ENCODE data around the gene TMEM200C. TPM values are rescaled to one million over a fixed set of nuclear protein-coding genes. Genes with fewer than 3 reads are reported as not detected.

The TMEM200C gene
- total and polyA plus RNA-seq, 4 donors: 5.2 to 8.6 (median 8.1) TPM

- Histone ChIP-seq H3K36me3 (ENCODE audit: control insufficient read depth, insufficient read depth, low read length) (peaks cover 13% of the 10 kb centered on the region), H3K27me3 (ENCODE audit: control insufficient read depth, insufficient read depth, low read length) (peaks cover 8% of the 10 kb centered on the region), H3K9me3 (ENCODE audit: control insufficient read depth, insufficient read depth, low read length) (no peaks in the 10 kb centered on the region), H3K4me3 (ENCODE audit: low read depth, low read length) (peak overlapping the region; percentile 54), H3K4me1 (ENCODE audit: control insufficient read depth, insufficient read depth, low read length) (peaks cover 21% of the 10 kb centered on the region), H3K27ac (ENCODE audit: low read depth, low read length) (peak overlapping the region; percentile 69)
- peak in 2 of 6 donors; percentile 73 to 74 for DNase-seq (ENCODE audit: low read depth in 4 of 6, low spot score in 6 of 6)
- under 1% methylated on average over 56 of the region's 56 CpGs for WGBS (ENCODE audit: insufficient coverage)
These were observed 567 bp downstream of the TMEM200C start for GRCh38 chr18:5894611-5895298.

GRCh38 chr18:5893956-5894610 lies 1.2 kb downstream of the TMEM200C start:
- Histone ChIP-seq H3K4me1 (ENCODE audit: control insufficient read depth, insufficient read depth, low read length) (peaks cover 21% of the 10 kb centered on the region), H3K9me3 (ENCODE audit: control insufficient read depth, insufficient read depth, low read length) (no peaks in the 10 kb centered on the region), H3K27me3 (ENCODE audit: control insufficient read depth, insufficient read depth, low read length) (peaks cover 8% of the 10 kb centered on the region), H3K36me3 (ENCODE audit: control insufficient read depth, insufficient read depth, low read length) (peaks cover 13% of the 10 kb centered on the region), H3K4me3 (ENCODE audit: low read depth, low read length) (peak overlapping the region; percentile 54), H3K27ac (ENCODE audit: low read depth, low read length) (peak overlapping the region; percentile 69)
- WGBS (ENCODE audit: insufficient coverage): 14% methylated on average over 5 of the region's 13 CpGs
- peak in 2 of 6 donors; percentile 39 to 68 for DNase-seq (ENCODE audit: low read depth in 4 of 6, low spot score in 6 of 6)

- Histone ChIP-seq H3K4me3 (ENCODE audit: low read depth, low read length) (no peak overlapping the region), H3K27ac (ENCODE audit: low read depth, low read length) (no peak overlapping the region), H3K4me1 (ENCODE audit: control insufficient read depth, insufficient read depth, low read length) (peaks cover 21% of the 10 kb centered on the region), H3K27me3 (ENCODE audit: control insufficient read depth, insufficient read depth, low read length) (peaks cover 8% of the 10 kb centered on the region), H3K9me3 (ENCODE audit: control insufficient read depth, insufficient read depth, low read length) (no peaks in the 10 kb centered on the region), H3K36me3 (ENCODE audit: control insufficient read depth, insufficient read depth, low read length) (peaks cover 13% of the 10 kb centered on the region)
- no peak for DNase-seq (ENCODE audit: low read depth in 4 of 6, low spot score in 6 of 6)
These were observed 2.4 kb downstream of the TMEM200C start for GRCh38 chr18:5892823-5893431.

GRCh38 chr18:5891854-5892215 lies 3.5 kb downstream of the TMEM200C start:
- peak in 1 of 6 donors; percentile 7 for DNase-seq (ENCODE audit: low read depth in 4 of 6, low spot score in 6 of 6)

GRCh38 chr18:5891184-5891853 lies 4.0 kb downstream of the TMEM200C start:
- Histone ChIP-seq H3K27ac (ENCODE audit: low read depth, low read length) (no peak overlapping the region), H3K36me3 (ENCODE audit: control insufficient read depth, insufficient read depth, low read length) (peaks cover 13% of the 10 kb centered on the region), H3K9me3 (ENCODE audit: control insufficient read depth, insufficient read depth, low read length) (no peaks in the 10 kb centered on the region), H3K4me1 (ENCODE audit: control insufficient read depth, insufficient read depth, low read length) (peaks cover 21% of the 10 kb centered on the region), H3K27me3 (ENCODE audit: control insufficient read depth, insufficient read depth, low read length) (peaks cover 8% of the 10 kb centered on the region), H3K4me3 (ENCODE audit: low read depth, low read length) (no peak overlapping the region)
- WGBS (ENCODE audit: insufficient coverage): 36% methylated on average over 70 of the region's 70 CpGs
- DNase-seq (ENCODE audit: low read depth in 4 of 6, low spot score in 6 of 6): no peak

More at GRCh38 chr18:5891854-5892215, 3.5 kb downstream of the TMEM200C start:
- H3K4me3 ChIP-seq (ENCODE audit: low read depth, low read length): no peak overlapping the region
- peaks cover 13% of the 10 kb centered on the region for H3K36me3 ChIP-seq (ENCODE audit: control insufficient read depth, insufficient read depth, low read length)
- no peak overlapping the region for H3K27ac ChIP-seq (ENCODE audit: low read depth, low read length)
- H3K9me3 ChIP-seq (ENCODE audit: control insufficient read depth, insufficient read depth, low read length): no peaks in the 10 kb centered on the region
- 85% methylated on average over 13 of the region's 15 CpGs for WGBS (ENCODE audit: insufficient coverage)
- H3K4me1 ChIP-seq (ENCODE audit: control insufficient read depth, insufficient read depth, low read length): peaks cover 21% of the 10 kb centered on the region
- peaks cover 8% of the 10 kb centered on the region for H3K27me3 ChIP-seq (ENCODE audit: control insufficient read depth, insufficient read depth, low read length)

- 9% methylated on average over 106 of the region's 106 CpGs for WGBS (ENCODE audit: insufficient coverage)
- DNase-seq (ENCODE audit: low read depth in 4 of 6, low spot score in 6 of 6): peak in 2 of 6 donors; percentile 73 to 74
These were observed 4.8 kb downstream of the TMEM200C start for GRCh38 chr18:5890331-5891183.

GRCh38 chr18:5885361-5885760 lies 10.0 kb downstream of the TMEM200C start:
- H3K9me3 ChIP-seq (ENCODE audit: control insufficient read depth, insufficient read depth, low read length): no peaks in the 10 kb centered on the region
- DNase-seq (ENCODE audit: low read depth in 4 of 6, low spot score in 6 of 6): no peak
- WGBS (ENCODE audit: insufficient coverage): 89% methylated on average over 1 of the region's 2 CpGs

More at GRCh38 chr18:5890331-5891183, 4.8 kb downstream of the TMEM200C start:
- Histone ChIP-seq H3K9me3 (ENCODE audit: control insufficient read depth, insufficient read depth, low read length) (no peaks in the 10 kb centered on the region), H3K27me3 (ENCODE audit: control insufficient read depth, insufficient read depth, low read length) (peaks cover 8% of the 10 kb centered on the region), H3K4me1 (ENCODE audit: control insufficient read depth, insufficient read depth, low read length) (peaks cover 18% of the 10 kb centered on the region), H3K36me3 (ENCODE audit: control insufficient read depth, insufficient read depth, low read length) (peaks cover 13% of the 10 kb centered on the region), H3K27ac (ENCODE audit: low read depth, low read length) (no peak overlapping the region), H3K4me3 (ENCODE audit: low read depth, low read length) (peak overlapping the region; percentile 21)

GRCh38 chr18:5884375-5884774 lies 10.9 kb downstream of the TMEM200C start:
- no peak for DNase-seq (ENCODE audit: low read depth in 4 of 6, low spot score in 6 of 6)

More at GRCh38 chr18:5885361-5885760, 10.0 kb downstream of the TMEM200C start:
- Histone ChIP-seq H3K27me3 (ENCODE audit: control insufficient read depth, insufficient read depth, low read length) (peaks cover 3% of the 10 kb centered on the region), H3K36me3 (ENCODE audit: control insufficient read depth, insufficient read depth, low read length) (peaks cover 4% of the 10 kb centered on the region), H3K27ac (ENCODE audit: low read depth, low read length) (no peak overlapping the region), H3K4me1 (ENCODE audit: control insufficient read depth, insufficient read depth, low read length) (peaks cover 4% of the 10 kb centered on the region), H3K4me3 (ENCODE audit: low read depth, low read length) (no peak overlapping the region)

GRCh38 chr18:5879479-5879882 lies 15.8 kb downstream of the TMEM200C start:
- Histone ChIP-seq H3K36me3 (ENCODE audit: control insufficient read depth, insufficient read depth, low read length) (no peaks in the 10 kb centered on the region), H3K27ac (ENCODE audit: low read depth, low read length) (no peak overlapping the region), H3K4me3 (ENCODE audit: low read depth, low read length) (no peak overlapping the region), H3K9me3 (ENCODE audit: control insufficient read depth, insufficient read depth, low read length) (no peaks in the 10 kb centered on the region), H3K27me3 (ENCODE audit: control insufficient read depth, insufficient read depth, low read length) (no peaks in the 10 kb centered on the region), H3K4me1 (ENCODE audit: control insufficient read depth, insufficient read depth, low read length) (no peaks in the 10 kb centered on the region)
- DNase-seq (ENCODE audit: low read depth in 4 of 6, low spot score in 6 of 6): peak in 3 of 6 donors; percentile 33 to 88 (median 69)

More at GRCh38 chr18:5884375-5884774, 10.9 kb downstream of the TMEM200C start:
- H3K4me3 ChIP-seq (ENCODE audit: low read depth, low read length): no peak overlapping the region
- no peaks in the 10 kb centered on the region for H3K36me3 ChIP-seq (ENCODE audit: control insufficient read depth, insufficient read depth, low read length)
- WGBS (ENCODE audit: insufficient coverage): no CpG with 5 or more reads among the region's 1 CpG
- no peaks in the 10 kb centered on the region for H3K4me1 ChIP-seq (ENCODE audit: control insufficient read depth, insufficient read depth, low read length)
- no peaks in the 10 kb centered on the region for H3K27me3 ChIP-seq (ENCODE audit: control insufficient read depth, insufficient read depth, low read length)
- no peak overlapping the region for H3K27ac ChIP-seq (ENCODE audit: low read depth, low read length)
- no peaks in the 10 kb centered on the region for H3K9me3 ChIP-seq (ENCODE audit: control insufficient read depth, insufficient read depth, low read length)
